Measurements from ENCODE around the gene ITPR1. TPM values are rescaled to one million over a fixed set of nuclear protein-coding genes. Genes with fewer than 3 reads are reported as not detected.
A peak's percentile ranks its signal among the peaks of the same experiment; 100 is the strongest.

Gene ITPR1
- total RNA-seq, 1 donor from 2014 or later, result 91.7 TPM

DNA sequence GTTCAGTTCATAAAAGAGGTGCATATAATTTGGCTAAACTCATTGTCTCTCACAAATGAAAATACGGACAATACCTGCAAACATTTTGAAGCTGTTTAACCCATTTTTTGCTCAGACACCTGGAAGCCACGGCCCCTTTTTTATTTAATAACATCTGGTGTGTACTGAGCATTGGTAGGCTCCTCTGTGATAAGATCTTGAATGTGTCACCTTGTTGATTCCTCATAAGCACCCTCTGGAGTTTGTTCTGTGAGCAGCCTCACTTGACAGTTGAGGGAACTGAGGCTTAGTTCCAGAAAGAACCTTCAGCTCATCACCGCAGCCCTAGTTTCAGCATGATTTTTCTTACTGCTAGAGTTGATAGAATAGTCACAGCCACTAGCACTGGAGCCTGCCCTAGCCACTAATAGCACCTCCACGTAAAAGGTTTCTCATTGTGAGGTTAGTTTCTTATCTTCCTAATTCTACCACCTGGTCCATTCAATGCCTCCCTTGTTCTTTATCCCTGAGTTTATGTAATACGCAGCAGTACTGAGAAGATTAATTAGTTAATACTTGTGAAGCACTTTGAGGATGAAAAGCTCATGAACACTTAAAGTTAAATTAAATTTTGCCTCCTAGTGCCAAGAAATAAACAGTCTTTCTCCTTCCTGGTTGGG lies 71.9 kb downstream of the ITPR1 start:
- ATAC-seq (no peak), DNase-seq (no peak)
- H3K36me3 ChIP-seq, result no peaks in the 10 kb centered on the region
- no peaks in the 10 kb centered on the region for H3K4me1 ChIP-seq
- H3K9me3 ChIP-seq, result no peaks in the 10 kb centered on the region
- no peak overlapping the region for H3K4me3 ChIP-seq
- TF ChIP-seq, protein P1, sequence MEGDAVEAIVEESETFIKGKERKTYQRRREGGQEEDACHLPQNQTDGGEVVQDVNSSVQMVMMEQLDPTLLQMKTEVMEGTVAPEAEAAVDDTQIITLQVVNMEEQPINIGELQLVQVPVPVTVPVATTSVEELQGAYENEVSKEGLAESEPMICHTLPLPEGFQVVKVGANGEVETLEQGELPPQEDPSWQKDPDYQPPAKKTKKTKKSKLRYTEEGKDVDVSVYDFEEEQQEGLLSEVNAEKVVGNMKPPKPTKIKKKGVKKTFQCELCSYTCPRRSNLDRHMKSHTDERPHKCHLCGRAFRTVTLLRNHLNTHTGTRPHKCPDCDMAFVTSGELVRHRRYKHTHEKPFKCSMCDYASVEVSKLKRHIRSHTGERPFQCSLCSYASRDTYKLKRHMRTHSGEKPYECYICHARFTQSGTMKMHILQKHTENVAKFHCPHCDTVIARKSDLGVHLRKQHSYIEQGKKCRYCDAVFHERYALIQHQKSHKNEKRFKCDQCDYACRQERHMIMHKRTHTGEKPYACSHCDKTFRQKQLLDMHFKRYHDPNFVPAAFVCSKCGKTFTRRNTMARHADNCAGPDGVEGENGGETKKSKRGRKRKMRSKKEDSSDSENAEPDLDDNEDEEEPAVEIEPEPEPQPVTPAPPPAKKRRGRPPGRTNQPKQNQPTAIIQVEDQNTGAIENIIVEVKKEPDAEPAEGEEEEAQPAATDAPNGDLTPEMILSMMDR (IDR thresholded peaks at IDR 0.05), result no peak
- no peak overlapping the region for H3K27ac ChIP-seq
- intact Hi-C loops (cut with DNase I), result no loop called here
- no peaks in the 10 kb centered on the region for H3K27me3 ChIP-seq

DNA sequence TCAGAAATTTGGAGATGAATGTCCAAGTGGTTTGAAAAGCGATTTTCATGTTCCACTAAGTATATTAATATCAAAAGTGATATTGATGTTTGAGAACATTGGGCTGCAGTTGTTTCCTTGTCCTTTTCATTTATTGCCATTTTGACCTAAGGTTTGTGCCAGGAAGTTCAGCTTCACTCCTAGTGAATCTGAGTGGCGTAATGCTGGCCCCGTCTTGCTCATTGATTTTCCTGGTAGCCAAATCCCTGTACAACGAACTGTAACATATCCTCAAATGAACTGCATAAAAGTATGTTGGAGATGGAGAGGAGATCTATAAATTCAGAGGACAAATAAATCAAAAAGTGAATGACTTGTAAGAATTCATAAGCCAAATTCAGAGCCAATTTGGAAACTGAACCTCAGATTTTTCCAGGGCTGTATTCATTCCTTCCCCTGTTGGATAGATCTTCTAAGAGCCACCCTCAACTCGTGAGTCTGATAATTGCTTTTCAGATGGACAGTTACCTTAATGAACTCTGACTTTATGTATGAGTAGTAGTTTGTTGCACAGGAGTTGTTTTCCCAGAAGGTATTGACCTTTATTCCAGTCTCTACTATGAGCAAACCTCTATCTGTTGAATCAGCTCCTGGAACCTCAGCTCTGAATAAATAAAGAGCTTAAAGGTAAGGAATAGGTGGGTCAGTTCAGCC lies 72.8 kb downstream of the ITPR1 start:
- H3K36me3 ChIP-seq, result no peaks in the 10 kb centered on the region
- no peaks in the 10 kb centered on the region for H3K4me1 ChIP-seq
- H3K27ac ChIP-seq, result no peak overlapping the region
- no peaks in the 10 kb centered on the region for H3K9me3 ChIP-seq
- H3K4me3 ChIP-seq, result no peak overlapping the region
- TF ChIP-seq, protein P1 (IDR thresholded peaks at IDR 0.05), result no peak
- DNase-seq (no peak), ATAC-seq (no peak)
- no peaks in the 10 kb centered on the region for H3K27me3 ChIP-seq
- intact Hi-C loops (cut with DNase I), result no loop called here

DNA sequence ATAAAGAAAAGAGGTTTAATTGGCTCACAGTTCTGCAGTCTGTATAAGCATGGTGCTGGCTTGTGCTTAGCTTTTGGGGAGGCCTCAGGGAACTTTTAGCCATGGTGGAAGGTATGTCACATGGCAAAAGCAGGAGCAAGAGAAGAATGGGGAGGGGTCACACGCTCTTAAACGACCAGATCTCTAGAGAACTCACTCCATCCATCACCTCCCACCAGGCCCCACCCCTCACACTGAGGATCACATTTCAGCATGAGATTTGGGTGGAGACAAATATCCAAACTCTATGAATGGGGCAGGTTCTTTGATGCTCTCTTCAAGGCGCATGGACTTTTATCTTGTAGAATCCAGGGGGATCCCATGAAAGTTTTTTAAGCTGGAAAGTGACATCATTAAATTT lies 75.7 kb downstream of the ITPR1 start:
- TF ChIP-seq, protein P1 (IDR thresholded peaks at IDR 0.05), result no peak
- H3K27me3 ChIP-seq, result no peaks in the 10 kb centered on the region
- no peak for ATAC-seq

DNA sequence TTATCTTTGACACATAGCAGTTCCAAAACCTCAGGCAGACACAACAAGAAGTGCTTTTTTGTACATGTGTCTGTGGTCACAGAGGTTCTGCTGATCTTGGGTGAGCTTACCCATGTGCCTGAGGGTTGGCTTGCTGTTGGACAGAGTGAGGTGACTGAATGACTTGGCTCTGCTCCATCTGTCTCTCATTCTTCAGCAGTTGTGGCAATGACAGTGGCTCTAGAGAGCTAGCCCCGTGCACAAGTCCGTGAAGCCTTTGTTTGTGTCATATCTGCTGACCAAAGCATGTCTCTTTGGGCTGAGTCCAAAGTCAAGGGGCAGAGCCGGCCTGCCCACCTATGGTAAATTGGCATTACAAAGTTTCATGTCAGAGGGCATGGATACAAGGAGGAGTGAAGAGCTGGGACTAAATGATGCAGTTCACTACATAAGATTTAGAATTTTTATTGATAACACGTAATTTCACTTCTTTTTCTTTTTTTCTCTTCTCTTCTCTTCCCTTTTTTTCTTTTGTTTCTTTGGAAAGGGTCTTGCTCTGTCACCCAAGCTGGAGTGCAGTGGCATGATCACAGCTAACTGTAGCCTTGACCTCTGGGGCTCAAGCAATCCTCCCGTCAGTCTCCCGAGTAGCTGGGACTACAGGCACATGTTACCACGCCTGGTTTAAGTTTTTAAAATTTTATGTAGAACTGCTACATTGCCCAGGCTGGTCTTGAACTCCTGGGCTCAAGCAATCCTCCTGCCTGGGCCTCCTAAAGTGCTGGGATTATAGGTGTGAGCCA lies 77.9 kb downstream of the ITPR1 start:
- no peaks in the 10 kb centered on the region for H3K36me3 ChIP-seq
- H3K4me1 ChIP-seq, result no peaks in the 10 kb centered on the region
- no peaks in the 10 kb centered on the region for H3K27me3 ChIP-seq
- no peak overlapping the region for H3K27ac ChIP-seq
- DNase-seq, result no peak
- H3K4me3 ChIP-seq, result no peak overlapping the region
- no peak for ATAC-seq
- TF ChIP-seq, protein P1 (IDR thresholded peaks at IDR 0.05), result no peak
- H3K9me3 ChIP-seq, result no peaks in the 10 kb centered on the region
- intact Hi-C loops (cut with DNase I), result no loop called here

More for the DNA sequence above, 75.7 kb downstream of the ITPR1 start:
- Histone ChIP-seq H3K27ac (no peak overlapping the region), H3K36me3 (no peaks in the 10 kb centered on the region), H3K4me1 (no peaks in the 10 kb centered on the region), H3K4me3 (no peak overlapping the region), H3K9me3 (no peaks in the 10 kb centered on the region)
- no peak for DNase-seq
- intact Hi-C loops (cut with DNase I), result no loop called here

DNA sequence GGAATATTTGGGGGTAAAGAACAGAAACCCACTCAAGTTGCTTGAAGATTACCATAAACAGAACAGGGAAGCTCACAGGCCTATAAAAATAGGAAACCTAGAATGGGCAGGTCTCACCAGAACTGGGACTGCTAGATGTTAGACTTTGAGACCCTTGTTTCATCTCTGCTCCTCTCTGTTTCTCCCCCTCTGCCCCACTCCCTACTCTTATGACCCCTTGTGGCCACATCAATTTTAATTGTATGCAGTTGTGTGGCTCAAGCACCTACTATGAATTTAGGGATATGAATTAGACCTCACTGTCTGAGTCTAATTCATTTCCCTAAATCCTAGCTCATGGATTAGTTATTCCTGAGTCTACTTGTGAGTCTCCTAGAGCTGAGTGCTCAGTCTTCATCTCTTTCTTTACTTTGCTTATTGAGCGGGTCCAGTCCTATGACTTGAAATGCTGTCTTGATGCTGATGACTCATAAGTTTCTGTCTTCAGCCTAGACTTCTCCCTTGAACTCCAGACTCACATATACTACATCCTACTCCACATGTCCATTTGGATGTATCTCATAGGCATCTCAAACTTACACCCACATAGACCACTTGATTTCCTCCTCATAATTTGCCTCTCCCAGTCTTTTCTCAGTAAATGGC lies 78.7 kb downstream of the ITPR1 start:
- Histone ChIP-seq H3K4me3 (no peak overlapping the region), H3K36me3 (no peaks in the 10 kb centered on the region), H3K4me1 (no peaks in the 10 kb centered on the region), H3K27me3 (no peaks in the 10 kb centered on the region), H3K9me3 (no peaks in the 10 kb centered on the region), H3K27ac (no peak overlapping the region)
- DNase-seq, result no peak
- TF ChIP-seq, protein P1 (IDR thresholded peaks at IDR 0.05), result peak; percentile 26
- peak; percentile 46 for ATAC-seq
- intact Hi-C loops (cut with DNase I), result no loop called here
